Immature natural killer cell (primary cell): Measurements from ENCODE around the gene TRAPPC12. TPM values are rescaled to one million over a fixed set of nuclear protein-coding genes. Genes with fewer than 3 reads are reported as not detected.

Experiments used
- DNase-seq, 3 donors: peaks; one replicate each; pipeline ENCODE4 v3.0.0; 2022; ENCODE audit warnings: mixed read lengths in 1 of 3
- H3K27ac Mint-ChIP-seq, 6 donors: one replicate each; pipeline ENCODE4 v1.8.0; 2020; ENCODE audit warnings: mixed read lengths in 6 of 6, mild to moderate bottlenecking in 5 of 6, inconsistent platforms in 4 of 6, moderate library complexity in 3 of 6
- H3K27me3 Mint-ChIP-seq, 3 donors: one replicate each; pipeline ENCODE4 v1.8.0; 2020 to 2021; ENCODE audit warnings: low read depth in 3 of 3, mild to moderate bottlenecking in 3 of 3, mixed read lengths in 3 of 3, moderate library complexity in 3 of 3, inconsistent platforms in 1 of 3
- H3K36me3 Mint-ChIP-seq, 3 donors: one replicate each; pipeline ENCODE4 v1.8.0; 2020; ENCODE audit warnings: mixed read lengths in 3 of 3, inconsistent platforms in 2 of 3, mild to moderate bottlenecking in 2 of 3
- H3K4me1 Mint-ChIP-seq, 2 donors: one replicate each; pipeline ENCODE4 v1.8.0; 2020; ENCODE audit warnings: inconsistent platforms in 2 of 2, mild to moderate bottlenecking in 2 of 2, mixed read lengths in 2 of 2, moderate library complexity in 1 of 2
- H3K4me3 Mint-ChIP-seq, 5 donors: one replicate each; pipeline ENCODE4 v1.8.0; 2020; ENCODE audit warnings: mild to moderate bottlenecking in 5 of 5, mixed read lengths in 5 of 5, inconsistent platforms in 3 of 5, moderate library complexity in 3 of 5
- H3K9me3 Mint-ChIP-seq, 6 donors: one replicate each; pipeline ENCODE4 v1.8.0; 2020; ENCODE audit warnings: mild to moderate bottlenecking in 6 of 6, mixed read lengths in 6 of 6, inconsistent platforms in 4 of 6, moderate library complexity in 3 of 6
- polyA plus RNA-seq, 3 donors: library from polyadenylated mRNA; unstranded; fragments of 300-500 nt; fragmentation: Illumina TruSeq; gene quantifications; one replicate each; pipeline ENCODE4 v1.2.3, GENCODE V29; 2021

Gene TRAPPC12
- polyA plus RNA-seq, 3 donors from 2014 or later: 14.4 to 41.4 (median 19.9) TPM

- peaks cover 3 to 4% (median 3%) of the 10 kb centered on the region in 3 donors for H3K36me3 Mint-ChIP-seq
- peak overlapping the region; percentile 92 to 99 (median 98) for H3K4me3 Mint-ChIP-seq
- H3K27me3 Mint-ChIP-seq: peaks cover 9 to 28% (median 24%) of the 10 kb centered on the region in 3 donors
- H3K4me1 Mint-ChIP-seq: peaks cover 53 to 59% of the 10 kb centered on the region in 2 donors
- no peak for DNase-seq
- H3K27ac Mint-ChIP-seq: peak overlapping the region; percentile 92 to 98 (median 97)
- peaks cover 0 to 5% (median 0%) of the 10 kb centered on the region in 6 donors for H3K9me3 Mint-ChIP-seq
Observed at GRCh38 chr2:3379339-3379646, 201 bp upstream of the TRAPPC12 start.

- H3K36me3 Mint-ChIP-seq: peaks cover 21 to 27% (median 22%) of the 10 kb centered on the region in 3 donors
- peaks cover 0 to 1% (median 0%) of the 10 kb centered on the region in 3 donors for H3K27me3 Mint-ChIP-seq
- peaks cover 14 to 36% of the 10 kb centered on the region in 2 donors for H3K4me1 Mint-ChIP-seq
- DNase-seq: no peak
- no peak overlapping the region for H3K4me3 Mint-ChIP-seq
- H3K27ac Mint-ChIP-seq: no peak overlapping the region
- no peaks in the 10 kb centered on the region for H3K9me3 Mint-ChIP-seq
Observed at GRCh38 chr2:3386448-3386958, 7.0 kb downstream of the TRAPPC12 start.

- Mint-ChIP-seq H3K36me3 (peaks cover 18 to 31% (median 23%) of the 10 kb centered on the region in 3 donors), H3K27me3 (peaks cover 0 to 1% (median 0%) of the 10 kb centered on the region in 3 donors), H3K27ac (peak overlapping the region in 1 of 6 donors; percentile 0), H3K4me3 (no peak overlapping the region), H3K9me3 (no peaks in the 10 kb centered on the region), H3K4me1 (peaks cover 15 to 36% of the 10 kb centered on the region in 2 donors)
- no peak for DNase-seq
Observed at GRCh38 chr2:3387011-3387410, 7.5 kb downstream of the TRAPPC12 start.

- Mint-ChIP-seq H3K27me3 (peaks cover 0 to 1% (median 0%) of the 10 kb centered on the region in 3 donors), H3K27ac (no peak overlapping the region), H3K36me3 (peaks cover 23 to 31% (median 25%) of the 10 kb centered on the region in 3 donors), H3K4me3 (no peak overlapping the region), H3K9me3 (no peaks in the 10 kb centered on the region), H3K4me1 (peaks cover 19 to 44% of the 10 kb centered on the region in 2 donors)
- no peak for DNase-seq
Observed at GRCh38 chr2:3387644-3388411, 8.3 kb downstream of the TRAPPC12 start.

- peaks cover 0 to 1% (median 0%) of the 10 kb centered on the region in 3 donors for H3K27me3 Mint-ChIP-seq
- DNase-seq: no peak
- H3K36me3 Mint-ChIP-seq: peaks cover 25 to 35% (median 27%) of the 10 kb centered on the region in 3 donors
- no peaks in the 10 kb centered on the region for H3K9me3 Mint-ChIP-seq
- H3K4me3 Mint-ChIP-seq: no peak overlapping the region
- peaks cover 19 to 50% of the 10 kb centered on the region in 2 donors for H3K4me1 Mint-ChIP-seq
- H3K27ac Mint-ChIP-seq: no peak overlapping the region
Observed at GRCh38 chr2:3388412-3388738, 8.9 kb downstream of the TRAPPC12 start.

- Mint-ChIP-seq H3K27ac (no peak overlapping the region), H3K9me3 (no peaks in the 10 kb centered on the region), H3K4me1 (peaks cover 19 to 47% of the 10 kb centered on the region in 2 donors), H3K27me3 (no peaks in the 10 kb centered on the region), H3K4me3 (no peak overlapping the region), H3K36me3 (peaks cover 25 to 38% (median 31%) of the 10 kb centered on the region in 3 donors)
- DNase-seq: no peak
Observed at GRCh38 chr2:3389193-3389592, 9.7 kb downstream of the TRAPPC12 start.

GRCh38 chr2:3390041-3390440 is 10.5 kb downstream of the TRAPPC12 start:
- H3K9me3 Mint-ChIP-seq: peaks cover under 1 to 3% (median under 1%) of the 10 kb centered on the region in 6 donors
- H3K4me1 Mint-ChIP-seq: peaks cover 17 to 38% of the 10 kb centered on the region in 2 donors
- H3K36me3 Mint-ChIP-seq: peaks cover 31 to 47% (median 36%) of the 10 kb centered on the region in 3 donors
- DNase-seq: no peak
- H3K27me3 Mint-ChIP-seq: no peaks in the 10 kb centered on the region
- H3K27ac Mint-ChIP-seq: no peak overlapping the region
- no peak overlapping the region for H3K4me3 Mint-ChIP-seq

- H3K9me3 Mint-ChIP-seq: peaks cover 4 to 20% (median 17%) of the 10 kb centered on the region in 6 donors
- no peak for DNase-seq
- no peak overlapping the region for H3K4me3 Mint-ChIP-seq
- H3K36me3 Mint-ChIP-seq: peaks cover 47 to 59% (median 47%) of the 10 kb centered on the region in 3 donors
- peaks cover 0 to 2% (median 0%) of the 10 kb centered on the region in 3 donors for H3K27me3 Mint-ChIP-seq
- H3K27ac Mint-ChIP-seq: peak overlapping the region in 1 of 6 donors; percentile 40
- H3K4me1 Mint-ChIP-seq: peaks cover 16 to 34% of the 10 kb centered on the region in 2 donors
Observed at GRCh38 chr2:3392216-3392615, 12.7 kb downstream of the TRAPPC12 start.

- Mint-ChIP-seq H3K4me3 (no peak overlapping the region), H3K9me3 (peaks cover 4 to 26% (median 24%) of the 10 kb centered on the region in 6 donors), H3K27ac (no peak overlapping the region), H3K4me1 (peaks cover 7 to 46% of the 10 kb centered on the region in 2 donors), H3K27me3 (peaks cover 0 to 2% (median 1%) of the 10 kb centered on the region in 3 donors), H3K36me3 (peaks cover 34 to 50% (median 47%) of the 10 kb centered on the region in 3 donors)
- no peak for DNase-seq
Observed at GRCh38 chr2:3396920-3397559, 17.5 kb downstream of the TRAPPC12 start.

GRCh38 chr2:3398857-3399256 is 19.4 kb downstream of the TRAPPC12 start:
- peaks cover 0 to 2% (median 1%) of the 10 kb centered on the region in 3 donors for H3K27me3 Mint-ChIP-seq
- H3K4me1 Mint-ChIP-seq: peaks cover 3 to 37% of the 10 kb centered on the region in 2 donors
- no peak overlapping the region for H3K27ac Mint-ChIP-seq
- peaks cover 28 to 50% (median 43%) of the 10 kb centered on the region in 3 donors for H3K36me3 Mint-ChIP-seq
- no peak overlapping the region for H3K4me3 Mint-ChIP-seq
- peaks cover 4 to 26% (median 24%) of the 10 kb centered on the region in 6 donors for H3K9me3 Mint-ChIP-seq
- DNase-seq: no peak

- H3K36me3 Mint-ChIP-seq: peaks cover 30 to 52% (median 43%) of the 10 kb centered on the region in 3 donors
- no peak overlapping the region for H3K27ac Mint-ChIP-seq
- peaks cover 0 to 2% (median 1%) of the 10 kb centered on the region in 3 donors for H3K27me3 Mint-ChIP-seq
- no peak overlapping the region for H3K4me3 Mint-ChIP-seq
- H3K9me3 Mint-ChIP-seq: peaks cover 4 to 26% (median 24%) of the 10 kb centered on the region in 6 donors
- no peak for DNase-seq
- peaks cover 4 to 42% of the 10 kb centered on the region in 2 donors for H3K4me1 Mint-ChIP-seq
Observed at GRCh38 chr2:3399381-3399780, 19.9 kb downstream of the TRAPPC12 start.

- peaks cover 0 to 2% (median 1%) of the 10 kb centered on the region in 3 donors for H3K27me3 Mint-ChIP-seq
- H3K27ac Mint-ChIP-seq: no peak overlapping the region
- peaks cover 29 to 48% (median 39%) of the 10 kb centered on the region in 3 donors for H3K36me3 Mint-ChIP-seq
- no peak for DNase-seq
- peaks cover 4 to 26% (median 23%) of the 10 kb centered on the region in 6 donors for H3K9me3 Mint-ChIP-seq
- H3K4me3 Mint-ChIP-seq: no peak overlapping the region
- H3K4me1 Mint-ChIP-seq: peaks cover 8 to 47% of the 10 kb centered on the region in 2 donors
Observed at GRCh38 chr2:3399829-3400228, 20.3 kb downstream of the TRAPPC12 start.

GRCh38 chr2:3403587-3404334 is 24.3 kb downstream of the TRAPPC12 start:
- peaks cover 0 to 1% (median 0%) of the 10 kb centered on the region in 3 donors for H3K27me3 Mint-ChIP-seq
- peaks cover 8 to 41% of the 10 kb centered on the region in 2 donors for H3K4me1 Mint-ChIP-seq
- DNase-seq: no peak
- H3K4me3 Mint-ChIP-seq: no peak overlapping the region
- H3K36me3 Mint-ChIP-seq: peaks cover 8 to 18% (median 12%) of the 10 kb centered on the region in 3 donors
- no peak overlapping the region for H3K27ac Mint-ChIP-seq
- no peaks in the 10 kb centered on the region for H3K9me3 Mint-ChIP-seq
